Spleen (tissue), 11 donors: ENCODE data around the gene LCLAT1. TPM values are rescaled to one million over a fixed set of nuclear protein-coding genes. Genes with fewer than 3 reads are reported as not detected.

ENCODE experiments used
- DNase-seq: peaks from one replicate; pipeline ENCODE4 v3.0.0-alpha.2; 2020
- H3K27ac ChIP-seq, 8 donors: fragments of 200-600 bp; sonication (generic) in 7 of 8; 1 replicate in 4 of 8; 2 replicates in 4 of 8; pipeline versions ENCODE4 v1.5.0 to v1.8.0; 2016 to 2021; ENCODE audit warnings: inconsistent platforms in 4 of 8, mild to moderate bottlenecking in 4 of 8, moderate library complexity in 1 of 8
- H3K27me3 ChIP-seq, 7 donors: fragments of 200-600 bp; sonication (generic) in 6 of 7; replicated peaks in 1 of 7; 1 replicate in 4 of 7; 2 replicates in 3 of 7; pipeline versions ENCODE4 v1.5.0 to v1.8.0; 2016 to 2021; ENCODE audit warnings: inconsistent platforms in 3 of 7, mild to moderate bottlenecking in 1 of 7
- H3K36me3 ChIP-seq, 6 donors: fragments of 200-600 bp; sonication (generic) in 5 of 6; 1 replicate in 4 of 6; 2 replicates in 2 of 6; pipeline versions ENCODE4 v1.5.0 to v1.8.0; 2016 to 2021; ENCODE audit warnings: inconsistent platforms in 2 of 6
- H3K4me1 ChIP-seq, 6 donors: fragments of 200-600 bp; sonication (generic) in 5 of 6; 1 replicate in 3 of 6; 2 replicates in 3 of 6; pipeline versions ENCODE4 v1.5.0 to v1.8.0; 2016 to 2021; ENCODE audit warnings: inconsistent platforms in 3 of 6
- H3K4me3 ChIP-seq, 8 donors: fragments of 200-600 bp; sonication (generic) in 7 of 8; 1 replicate in 4 of 8; 2 replicates in 4 of 8; pipeline versions ENCODE4 v1.5.0 to v1.8.0; 2016 to 2021; ENCODE audit warnings: inconsistent platforms in 4 of 8, mild to moderate bottlenecking in 4 of 8, moderate library complexity in 2 of 8
- H3K9me3 ChIP-seq, 8 donors: fragments of 200-600 bp; sonication (generic) in 7 of 8; 1 replicate in 4 of 8; 2 replicates in 4 of 8; pipeline versions ENCODE4 v1.5.0 to v1.8.0; 2016 to 2021; ENCODE audit warnings: inconsistent platforms in 4 of 8
- CTCF ChIP-seq, 11 experiments: fragments of 200-600 bp in 7 of 11; fragments of 450-650 bp in 4 of 11; sonication (generic) in 4 of 11; IDR thresholded peaks in 8 of 11; conservative IDR thresholded peaks in 3 of 11; 1 replicate in 7 of 11; 2 replicates in 4 of 11; pipeline versions ENCODE4 v1.4.0 to v1.8.0; 2016 to 2021; ENCODE audit warnings: antibody characterized with exemption in 11 of 11, inconsistent platforms in 4 of 11, mild to moderate bottlenecking in 1 of 11
- POLR2A ChIP-seq, 3 donors: fragments of 450-650 bp; IDR thresholded peaks; one replicate each; pipeline ENCODE4 v1.5.1; 2017; ENCODE audit warnings: antibody characterized with exemption in 3 of 3, mild to moderate bottlenecking in 1 of 3
- POLR2AphosphoS5 ChIP-seq, 3 donors: sonication (generic); formaldehyde crosslinking; IDR thresholded peaks; one replicate each; pipeline ENCODE4 v1.5.1; 2017; ENCODE audit warnings: antibody characterized with exemption in 3 of 3
- WGBS, 5 donors: extraction: QIAGEN DNeasy Blood & Tissue Kit in 3 of 5; methylation state at CpG; one replicate each; pipeline versions ENCODE4 v1.1.5 to v1.1.7; 2013 to 2018; 5-methylcytosine and 5-hydroxymethylcytosine counted together
- intact Hi-C: fragments of 100-400 bp; cut with DNase I; formaldehyde crosslinking; loops from one replicate; pipeline ENCODE4 v1.15.0; 2023; ENCODE audit warnings: low total_unique reads
- polyA plus RNA-seq, 3 donors: library from polyadenylated mRNA; stranded (reverse); fragments of 200-250 nt; gene quantifications; one replicate each; pipeline ENCODE4 v1.2.1, GENCODE V29; 2013
- total RNA-seq, 7 donors: library from RNA; depleted of rRNA in 3 of 7; stranded (reverse); fragments of >200 nt in 3 of 7; fragmentation: NEBNext Ultra II Directional in 4 of 7; extraction: Animal tissue kit (Norgen Biotek cat#: 25700) in 4 of 7; gene quantifications; one replicate each; pipeline versions ENCODE4 v1.1.0 to v1.2.1, GENCODE V29; 2016 to 2021
- donor health status: healthy with polysubstance abuse.
- donor health status: DM: no; HTN: no; CAD: no; lungs with moderate emphysema.
- donor health status: DM: no; HTN: no; CAD: no.
- donor health status: Bipolar disorder and iron deficiency.
- donor health status: healthy.
- donor health status: DM: no; HTN: no; CAD: no.
- donor health status: DM: yes; HTN: yes; CAD: no.

LCLAT1 gene
- total and polyA plus RNA-seq, 10 donors = 1.9 to 23.3 (median 13.8) TPM

DNA sequence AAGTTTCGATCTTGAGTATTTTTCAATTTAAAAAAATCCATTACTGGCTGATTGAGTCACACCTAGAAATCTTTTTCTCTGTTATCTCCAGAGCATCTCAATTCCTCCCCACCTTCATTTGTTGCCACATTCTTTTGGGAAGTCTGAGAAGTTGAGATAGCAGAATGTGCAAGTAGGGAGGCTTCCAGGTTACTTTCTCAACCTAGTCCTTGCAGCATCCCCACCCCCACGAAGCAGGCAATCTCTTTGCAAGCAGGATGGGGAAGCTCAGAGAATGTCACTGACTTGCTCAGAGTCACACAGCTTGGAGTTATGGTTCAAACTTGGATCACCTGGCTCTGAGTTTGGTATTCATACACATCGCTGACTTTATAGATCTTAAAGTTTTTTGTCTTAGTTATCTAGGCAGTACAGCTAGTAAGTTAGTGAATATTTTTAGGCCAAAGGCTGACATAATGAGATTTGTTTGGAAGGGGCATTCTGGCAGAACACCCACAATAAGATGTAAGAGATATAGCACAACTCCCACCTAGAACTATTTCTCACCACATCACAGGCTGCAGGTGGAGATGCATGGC lies 25.9 kb upstream of the LCLAT1 start:
- Histone ChIP-seq H3K27ac (peak overlapping the region in 5 of 8 donors; percentile 46 to 75 (median 63)), H3K36me3 (no peaks in the 10 kb centered on the region), H3K4me1 (peaks cover 0 to 34% (median 25%) of the 10 kb centered on the region in 6 donors), H3K27me3 (no peaks in the 10 kb centered on the region), H3K9me3 (no peaks in the 10 kb centered on the region), H3K4me3 (no peak overlapping the region)
- DNase-seq = no peak
- 68 to 83% (median 74%) methylated on average over 3 of the region's 3 CpGs for WGBS, 5 donors
- TF ChIP-seq POLR2AphosphoS5 (IDR thresholded peaks at IDR 0.05) = no peak
- no peak for TF ChIP-seq POLR2A (IDR thresholded peaks at IDR 0.05)
- no peak for TF ChIP-seq CTCF (IDR thresholded peaks at IDR 0.05 in 8 of 11, conservative IDR thresholded peaks at IDR 0.05 in 3 of 11)
- intact Hi-C loops = no loop called here

DNA sequence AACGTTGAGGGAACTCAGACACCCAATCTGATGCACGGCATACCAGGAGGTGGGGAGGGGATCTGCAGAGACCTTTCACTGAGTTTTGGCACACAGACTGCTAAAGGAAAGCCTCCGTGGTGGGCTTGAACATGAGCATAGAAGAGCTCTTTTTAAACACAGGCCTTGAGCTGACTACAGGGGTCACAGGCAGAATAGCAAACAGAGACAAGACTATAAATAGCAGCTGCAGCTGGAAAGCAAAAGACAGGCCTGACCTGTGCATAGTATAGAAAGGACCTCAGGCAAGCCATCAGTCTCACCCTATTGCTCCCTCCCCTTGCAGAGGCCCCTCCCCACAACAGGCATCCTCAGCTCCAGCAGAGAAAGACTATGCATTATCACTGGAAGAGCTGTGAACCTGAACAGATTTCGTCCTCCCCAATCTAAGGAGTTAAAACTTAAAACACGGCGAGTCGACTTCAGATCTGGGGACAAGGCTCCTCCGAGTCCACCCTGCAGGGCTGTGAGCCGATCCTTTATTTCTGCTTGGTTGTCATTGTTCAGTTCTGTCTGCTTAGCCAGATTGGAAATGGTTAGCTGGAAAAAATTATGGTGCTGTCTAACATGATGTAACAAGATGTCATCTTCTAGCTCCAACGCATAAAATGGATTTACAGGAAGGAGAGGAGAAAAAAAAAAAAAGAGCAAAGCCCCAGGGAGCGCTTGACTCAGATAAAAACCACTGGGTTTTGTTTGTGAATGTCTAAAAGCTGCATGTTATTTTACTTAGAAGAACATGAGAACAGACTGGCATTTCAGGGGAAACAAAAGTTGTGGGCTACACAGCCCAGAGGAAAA lies 25.2 kb upstream of the LCLAT1 start:
- H3K4me3 ChIP-seq = no peak overlapping the region
- no peaks in the 10 kb centered on the region for H3K36me3 ChIP-seq
- intact Hi-C loops = no loop called here
- no peaks in the 10 kb centered on the region for H3K27me3 ChIP-seq
- DNase-seq = no peak
- H3K4me1 ChIP-seq = peaks cover 0 to 34% (median 25%) of the 10 kb centered on the region in 6 donors
- no peaks in the 10 kb centered on the region for H3K9me3 ChIP-seq
- no peak for TF ChIP-seq POLR2AphosphoS5 (IDR thresholded peaks at IDR 0.05)
- no peak for TF ChIP-seq POLR2A (IDR thresholded peaks at IDR 0.05)
- TF ChIP-seq CTCF (IDR thresholded peaks at IDR 0.05 in 8 of 11, conservative IDR thresholded peaks at IDR 0.05 in 3 of 11) = no peak
- peak overlapping the region in 7 of 8 donors; percentile 41 to 75 (median 59) for H3K27ac ChIP-seq
- WGBS, 5 donors = 49 to 72% (median 58%) methylated on average over 11 of the region's 11 CpGs

DNA sequence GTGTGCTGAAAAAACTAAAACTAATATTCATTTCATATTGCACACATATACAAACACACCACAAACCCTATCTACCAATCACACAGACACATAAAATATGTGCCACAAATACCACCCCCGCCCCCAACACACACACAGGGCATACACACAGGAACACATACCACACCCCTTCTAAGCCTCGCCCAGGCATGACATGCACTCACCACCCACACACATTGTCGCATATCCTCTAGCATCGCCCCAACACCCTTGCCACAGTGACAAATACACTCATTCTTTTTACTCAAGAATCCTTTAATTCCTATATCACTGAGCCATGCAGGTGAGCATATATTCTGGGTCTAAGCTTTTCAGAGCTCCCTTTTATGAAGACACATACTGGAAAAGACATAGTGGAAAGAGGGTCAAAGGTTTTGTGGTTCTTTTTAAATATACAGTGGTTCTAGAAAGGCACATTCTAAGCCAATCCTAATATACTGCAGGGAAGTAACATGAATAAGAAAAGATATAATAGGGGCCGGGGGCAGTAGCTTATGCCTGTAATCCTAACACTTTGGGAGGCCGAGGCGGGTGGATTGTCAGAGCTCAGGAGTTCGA lies 24.5 kb upstream of the LCLAT1 start:
- intact Hi-C loops = no loop called here
- DNase-seq = peak; percentile 85
- Histone ChIP-seq H3K9me3 (no peaks in the 10 kb centered on the region), H3K36me3 (no peaks in the 10 kb centered on the region), H3K27ac (peak overlapping the region; percentile 17 to 75 (median 53)), H3K4me3 (no peak overlapping the region), H3K4me1 (peaks cover 0 to 33% (median 25%) of the 10 kb centered on the region in 6 donors), H3K27me3 (no peaks in the 10 kb centered on the region)
- 62 to 78% (median 71%) methylated on average over 8 of the region's 8 CpGs for WGBS, 5 donors
- TF ChIP-seq CTCF (IDR thresholded peaks at IDR 0.05 in 8 of 11, conservative IDR thresholded peaks at IDR 0.05 in 3 of 11) (peak in 1 of 11 experiments; percentile 6), POLR2A (IDR thresholded peaks at IDR 0.05) (no peak), POLR2AphosphoS5 (IDR thresholded peaks at IDR 0.05) (peak in 1 of 3 donors; percentile 54)

DNA sequence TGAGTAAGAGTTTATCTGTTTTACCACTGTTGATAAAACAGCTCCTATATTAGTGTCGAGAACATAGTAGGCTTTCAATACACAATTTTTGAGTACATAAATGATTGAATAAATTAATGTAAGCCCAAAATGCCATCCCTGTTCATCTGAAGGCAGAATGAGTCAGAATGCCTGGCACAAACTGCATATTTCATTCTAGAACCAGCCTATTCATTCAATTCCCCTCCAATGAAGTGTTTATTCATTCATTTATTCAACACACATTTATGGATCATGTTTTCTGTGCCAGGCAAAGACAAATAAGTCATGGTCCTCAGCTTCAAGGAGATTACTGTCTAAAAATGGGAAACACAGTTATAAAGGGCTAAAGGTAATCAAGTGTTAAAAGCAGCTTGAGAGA lies 22.8 kb upstream of the LCLAT1 start:
- H3K4me1 ChIP-seq = peaks cover 0 to 38% (median 25%) of the 10 kb centered on the region in 6 donors
- no peaks in the 10 kb centered on the region for H3K36me3 ChIP-seq
- H3K27me3 ChIP-seq = no peaks in the 10 kb centered on the region
- H3K9me3 ChIP-seq = no peaks in the 10 kb centered on the region
- WGBS, 5 donors = 96 to 100% (median 98%) methylated on average over 1 of the region's 1 CpG
- intact Hi-C loops = no loop called here
- H3K27ac ChIP-seq = no peak overlapping the region
- no peak for DNase-seq
- H3K4me3 ChIP-seq = no peak overlapping the region
- TF ChIP-seq CTCF (IDR thresholded peaks at IDR 0.05 in 8 of 11, conservative IDR thresholded peaks at IDR 0.05 in 3 of 11) = no peak
- TF ChIP-seq POLR2A (IDR thresholded peaks at IDR 0.05) = no peak
- no peak for TF ChIP-seq POLR2AphosphoS5 (IDR thresholded peaks at IDR 0.05)
